OCI-LY3 (cell line): ENCODE results near the gene LPIN2.

Experiments used
- CTCF ChIP-seq: fragments of 200-600, 300-600 bp; sonication (generic); IDR thresholded peaks from 2 replicates; pipeline ENCODE4 v1.5.1; 2014; ENCODE audit warnings: antibody characterized with exemption, low read length, low read depth
- EZH2phosphoT487 ChIP-seq: fragments of 200-600 bp; shearing (Covaris generic); IDR thresholded peaks from 2 replicates; pipeline ENCODE4 v1.6.1; 2018; ENCODE audit warnings: antibody characterized with exemption, mixed run types, low read depth

GRCh38 chr18:2997846-2998564 lies 14.9 kb downstream of the LPIN2 start:
- TF ChIP-seq CTCF (no peak), EZH2phosphoT487 (no peak)
